Stimulated activated CD8-positive, alpha-beta memory T cell treated with anti-CD3 and anti-CD28 coated beads, Interleukin-7, amount 100 ng/mL, for 48 hours (primary cell): ENCODE results near the gene FKBP15.
"Not testable (repeated sequence)": the region's sequence is repeated elsewhere in the genome, so short reads cannot be mapped to it uniquely, and the experiment has no call there.

ENCODE experiments used
- DNase-seq, 2 donors: peaks; one replicate each; pipeline ENCODE4 v3.0.0-alpha.2; 2020; ENCODE audit warnings: low read depth in 1 of 2; ENCODE audit errors: extremely low read depth in 1 of 2

The FKBP15 gene

GRCh38 chr9:113237026-113237425, 15.9 kb upstream of the FKBP15 start:
- DNase-seq, result no peak

GRCh38 chr9:113235701-113236255, 14.7 kb upstream of the FKBP15 start:
- DNase-seq, result not testable (repeated sequence)

DNA sequence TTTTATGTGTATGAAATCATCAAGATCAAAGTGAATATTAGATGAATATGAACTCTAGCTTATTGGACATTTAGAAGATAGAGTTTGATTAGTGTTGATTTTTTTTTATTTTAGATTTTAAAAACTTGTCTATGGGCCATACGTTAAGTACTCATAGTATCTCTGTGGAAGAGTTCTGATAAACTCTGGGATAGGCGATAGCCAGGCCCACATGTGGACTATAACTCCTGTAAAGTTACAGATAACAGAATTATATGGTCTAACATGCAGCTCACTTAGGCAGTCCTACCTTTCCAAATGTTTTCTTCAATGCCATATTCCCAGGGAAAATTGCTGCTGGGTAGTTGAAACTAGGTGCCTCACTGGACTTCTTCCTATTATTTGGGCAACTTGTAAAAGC, 10.6 kb upstream of the FKBP15 start:
- no peak for DNase-seq

DNA sequence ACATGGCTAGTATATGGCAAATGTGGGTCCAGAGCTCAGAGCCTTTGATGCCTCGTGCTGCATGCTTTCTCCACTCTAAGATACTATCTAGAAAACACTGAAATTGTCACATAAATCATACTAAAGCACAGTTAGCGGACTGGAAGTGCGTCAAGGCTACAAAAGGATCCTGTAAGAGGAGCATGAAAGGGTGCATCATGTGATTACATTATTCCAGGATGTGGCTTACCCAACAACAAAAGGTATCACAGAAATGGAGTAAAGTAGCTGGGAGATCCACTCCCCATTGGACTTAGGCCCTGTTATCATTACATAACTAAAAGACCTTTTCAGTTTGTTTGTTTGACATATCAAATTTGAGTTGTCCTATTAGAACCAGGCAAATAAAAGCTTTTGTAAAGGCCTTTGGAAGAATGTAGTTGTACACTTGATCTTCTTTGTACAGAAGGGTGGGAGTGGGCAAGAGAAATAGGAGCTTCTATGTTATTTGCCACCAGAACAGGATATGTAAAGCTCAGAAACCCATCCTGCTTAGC, 7.1 kb upstream of the FKBP15 start:
- no peak for DNase-seq

GRCh38 chr9:113227436-113227835, 6.4 kb upstream of the FKBP15 start:
- DNase-seq, result no peak

- no peak for DNase-seq
Observed at GRCh38 chr9:113223963-113224362, 2.9 kb upstream of the FKBP15 start.

- no peak for DNase-seq
Observed at GRCh38 chr9:113222482-113222841, 1.4 kb upstream of the FKBP15 start.

DNA sequence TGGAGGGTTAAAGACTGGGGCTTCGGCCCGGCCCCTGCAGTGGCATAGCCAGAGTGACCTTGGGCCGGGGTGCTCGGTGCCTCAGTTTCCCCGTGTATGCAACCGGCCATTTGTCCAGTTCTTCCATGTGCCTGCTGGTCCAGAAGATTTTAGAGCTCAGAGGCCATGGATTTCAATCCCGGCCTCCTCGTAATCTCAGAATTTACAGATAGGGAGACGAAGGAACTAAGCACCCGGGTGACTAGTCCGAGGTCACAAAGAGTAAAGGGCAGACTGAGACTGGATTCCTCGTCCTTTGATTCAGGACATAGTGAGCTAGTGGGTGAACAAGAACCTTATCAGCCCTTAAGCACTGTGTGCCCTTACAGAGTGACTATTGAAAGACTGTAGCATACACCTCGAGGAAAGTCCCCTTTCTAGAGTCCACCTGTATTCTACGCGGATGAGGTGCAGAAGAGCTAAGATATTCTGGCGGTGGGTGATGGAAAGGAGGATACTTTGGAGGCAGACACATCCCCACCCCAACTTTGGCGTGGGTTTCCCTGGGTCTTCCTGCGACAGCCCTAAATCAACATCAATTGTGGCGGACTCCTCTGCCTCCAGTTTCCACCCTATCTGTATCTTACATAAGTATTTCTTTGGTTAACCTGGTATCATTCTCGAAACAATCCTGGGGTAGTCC, 864 bp upstream of the FKBP15 start:
- DNase-seq, result no peak

DNA sequence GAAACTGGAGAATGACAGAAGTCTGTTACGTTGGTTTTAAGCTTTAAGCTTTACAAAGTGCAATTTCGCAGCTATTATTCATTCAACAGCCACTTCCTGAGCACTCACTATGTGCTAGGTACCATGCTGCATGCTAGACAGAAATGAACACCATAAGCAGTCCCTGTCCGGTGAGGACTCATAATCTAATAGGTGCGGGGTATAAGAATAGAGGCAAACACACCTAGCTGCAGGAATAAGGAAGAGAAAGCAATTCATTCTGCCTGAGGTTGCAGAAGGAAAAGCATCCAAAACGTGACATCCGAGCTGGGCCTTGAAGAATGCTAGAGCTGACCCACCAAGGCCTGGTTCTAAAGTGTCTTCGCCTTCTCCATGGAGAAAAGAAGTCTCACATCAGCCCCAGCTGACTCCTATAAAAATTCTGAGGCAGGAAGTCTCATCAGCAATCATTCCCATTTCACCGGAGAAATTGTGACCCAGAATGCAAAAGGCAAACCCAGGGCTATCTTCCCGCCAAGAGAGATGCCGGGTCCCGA, 542 bp downstream of the FKBP15 start:
- no peak for DNase-seq

- no peak for DNase-seq
Observed at GRCh38 chr9:113219969-113220368, 1.1 kb downstream of the FKBP15 start.

GRCh38 chr9:113219186-113219936, 1.7 kb downstream of the FKBP15 start:
- no peak for DNase-seq

DNA sequence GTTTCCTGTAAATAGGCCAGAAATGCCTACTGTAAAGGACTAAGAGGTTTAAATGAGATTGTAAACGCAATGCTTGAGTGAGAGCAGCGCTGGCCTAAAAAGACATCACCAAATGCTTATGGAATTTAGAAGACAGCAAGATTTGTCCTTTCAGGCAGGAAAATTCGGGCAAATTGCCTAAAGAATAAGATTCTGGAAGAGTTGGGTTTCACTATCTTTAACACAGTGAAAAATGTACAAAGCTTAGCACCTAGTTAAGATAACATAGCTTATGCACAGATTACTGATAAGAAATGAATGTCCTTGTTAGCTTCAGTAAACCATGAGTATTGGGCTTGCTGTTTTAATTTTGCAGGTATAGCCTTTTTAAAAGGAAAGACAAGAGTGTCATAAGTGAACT, 4.7 kb downstream of the FKBP15 start:
- DNase-seq, result no peak

DNA sequence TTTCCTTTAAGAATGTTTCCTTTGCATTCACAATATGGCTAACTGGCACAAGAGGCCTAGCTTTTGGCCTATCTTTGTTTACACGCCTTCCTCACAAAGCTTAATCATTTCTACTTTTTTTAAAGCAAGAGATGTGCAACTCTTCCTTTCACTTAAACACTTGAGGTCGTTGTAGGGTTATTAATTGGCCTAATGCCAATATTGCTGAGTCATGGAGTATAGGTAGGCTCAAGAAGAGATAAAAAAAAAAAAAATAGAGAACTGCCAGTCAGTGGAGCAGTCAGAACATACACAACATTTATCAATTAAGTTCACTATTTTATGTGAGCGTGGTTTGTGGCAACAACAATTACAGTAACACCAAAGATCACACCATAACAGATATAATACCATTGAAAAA, 5.9 kb downstream of the FKBP15 start:
- DNase-seq, result no peak

DNA sequence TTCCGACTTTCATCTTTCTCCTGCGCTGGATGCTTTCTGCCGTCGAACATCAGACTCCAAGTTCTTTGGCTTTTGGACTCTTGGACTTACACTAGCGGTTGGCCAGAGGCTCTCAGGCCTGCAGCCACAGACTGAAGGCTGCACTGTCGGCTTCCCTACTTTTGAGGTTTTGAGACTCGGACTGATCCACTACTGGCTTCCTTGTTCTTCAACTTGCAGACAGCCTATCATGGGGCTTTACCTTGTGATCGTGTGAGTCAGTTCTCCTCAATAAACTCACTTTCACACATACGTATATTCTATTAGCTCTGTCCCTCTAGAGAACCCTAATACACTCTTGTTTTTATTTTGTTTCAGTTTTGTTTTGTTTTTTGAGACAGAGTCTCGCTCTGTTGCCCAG, 10.3 kb downstream of the FKBP15 start:
- DNase-seq, result no peak

- no peak for DNase-seq
Observed at GRCh38 chr9:113205861-113206260, 15.2 kb downstream of the FKBP15 start.

DNA sequence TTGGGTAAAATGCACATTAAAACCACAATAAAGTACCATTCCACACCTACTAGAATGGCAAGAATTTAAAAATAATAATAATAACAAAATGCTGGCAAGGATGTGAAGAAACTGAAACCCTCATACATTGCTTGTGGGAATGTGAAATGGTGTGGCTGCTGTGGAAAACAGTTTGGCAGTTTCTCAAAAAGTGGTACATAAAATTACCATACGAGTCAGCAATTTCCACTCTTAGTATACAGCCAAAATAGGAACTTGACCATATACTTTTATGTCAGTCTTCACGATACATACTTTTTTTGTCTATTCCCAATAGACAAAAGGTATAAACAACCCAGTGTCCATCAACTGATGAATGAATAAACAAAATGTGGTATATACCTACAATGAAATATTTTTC, 15.6 kb downstream of the FKBP15 start:
- DNase-seq, result no peak

DNA sequence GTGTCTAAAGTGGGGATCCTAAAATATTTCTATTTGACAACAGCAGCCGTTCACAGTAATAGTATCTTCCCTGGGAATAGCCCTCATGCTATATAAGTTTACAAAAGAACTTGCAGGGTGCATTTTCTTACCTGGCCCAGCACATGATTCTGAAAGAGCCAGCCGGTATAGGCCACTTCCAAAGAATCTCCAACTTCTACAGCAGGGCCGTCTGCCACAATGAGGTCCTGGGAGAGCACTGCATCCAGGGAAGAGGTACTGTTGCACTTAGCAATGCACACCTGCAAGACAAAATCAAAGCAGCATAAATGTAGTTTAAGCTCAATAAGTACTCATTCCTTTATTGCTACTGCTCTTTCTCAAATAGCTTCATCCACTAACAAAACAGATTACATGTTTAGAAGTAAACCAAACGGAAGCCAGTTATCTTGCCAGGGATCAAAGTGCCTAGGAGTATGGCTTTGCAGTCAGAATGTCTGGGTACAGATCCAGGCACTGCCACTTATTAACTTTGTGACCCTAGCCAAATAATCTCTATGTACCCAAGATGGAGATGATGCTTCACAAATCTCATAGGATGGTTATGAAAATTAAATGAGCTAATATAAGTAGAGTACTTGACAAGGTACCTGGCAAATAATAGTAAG, 21.3 kb downstream of the FKBP15 start:
- no peak for DNase-seq

DNA sequence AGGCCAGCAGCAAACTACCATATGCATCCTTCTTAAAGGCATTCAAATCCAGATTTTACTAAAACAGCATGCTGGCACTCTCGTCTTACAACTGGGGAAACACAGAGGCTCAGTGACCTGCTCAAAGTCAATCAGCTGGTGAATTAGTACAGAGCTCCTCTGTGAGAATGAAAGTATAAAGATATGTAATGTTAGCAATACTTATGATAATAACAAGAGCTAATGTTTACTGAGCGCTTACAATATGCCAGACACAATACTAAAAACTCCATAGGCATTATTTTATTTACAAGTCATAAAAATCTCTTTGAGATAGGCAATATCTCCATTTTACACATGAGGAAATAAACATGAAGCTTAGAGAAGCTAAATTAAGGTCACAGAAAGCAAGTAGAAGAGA, 28.6 kb downstream of the FKBP15 start:
- DNase-seq, result no peak

- DNase-seq, result no peak
Observed at GRCh38 chr9:113187929-113188595, 33.0 kb downstream of the FKBP15 start.

- no peak for DNase-seq
Observed at GRCh38 chr9:113186137-113186755, 34.8 kb downstream of the FKBP15 start.
